ENCODE measurements around the gene NOTCH4.
A peak's percentile ranks its signal among the peaks of the same experiment; 100 is the strongest.
"Not testable (repeated sequence)": the region's sequence is repeated elsewhere in the genome, so short reads cannot be mapped to it uniquely, and the experiment has no call there.

The NOTCH4 gene

GRCh38 chr6:32212076-32212760, 11.6 kb downstream of the NOTCH4 start:
- DNase-seq (ENCODE audit: low spot score in 2 of 2): no peak
- no peaks in the 10 kb centered on the region for H3K36me3 ChIP-seq (replicated peaks)
- no peak overlapping the region for H3K4me3 ChIP-seq
- H3K27me3 ChIP-seq (ENCODE audit: low read depth): no peaks in the 10 kb centered on the region
- no peaks in the 10 kb centered on the region for H3K9me3 ChIP-seq
- H3K4me1 ChIP-seq: no peaks in the 10 kb centered on the region
- in situ Hi-C loops (cut with MboI; ENCODE audit: low sequenced_read_pairs): no loop called here

GRCh38 chr6:32211432-32211831, 12.4 kb downstream of the NOTCH4 start:
- in situ Hi-C loops (cut with MboI; ENCODE audit: low sequenced_read_pairs); DNase-seq (ENCODE audit: low spot score in 2 of 2): not testable (repeated sequence)

GRCh38 chr6:32210191-32210601, 13.7 kb downstream of the NOTCH4 start:
- Histone ChIP-seq H3K4me3 (no peak overlapping the region), H3K36me3 (replicated peaks) (no peaks in the 10 kb centered on the region), H3K27me3 (ENCODE audit: low read depth) (no peaks in the 10 kb centered on the region), H3K9me3 (no peaks in the 10 kb centered on the region), H3K4me1 (no peaks in the 10 kb centered on the region)
- in situ Hi-C loops (cut with MboI; ENCODE audit: low sequenced_read_pairs): no loop called here
- DNase-seq (ENCODE audit: low spot score in 2 of 2): no peak

More at GRCh38 chr6:32211432-32211831, 12.4 kb downstream of the NOTCH4 start:
- H3K36me3 ChIP-seq (replicated peaks); H3K4me1 ChIP-seq; H3K27me3 ChIP-seq (ENCODE audit: low read depth); H3K9me3 ChIP-seq; H3K4me3 ChIP-seq: not testable (repeated sequence)

GRCh38 chr6:32208996-32209395, 14.9 kb downstream of the NOTCH4 start:
- no peaks in the 10 kb centered on the region for H3K9me3 ChIP-seq
- in situ Hi-C loops (cut with MboI; ENCODE audit: low sequenced_read_pairs): no loop called here
- H3K4me3 ChIP-seq: no peak overlapping the region
- H3K27me3 ChIP-seq (ENCODE audit: low read depth): 0 out of 2 replicates have a peak, but pooled peaks cover 2% of the 10 kb centered on the region
- DNase-seq (ENCODE audit: low spot score in 2 of 2): no peak
- no peaks in the 10 kb centered on the region for H3K36me3 ChIP-seq (replicated peaks)
- H3K4me1 ChIP-seq: no peaks in the 10 kb centered on the region

GRCh38 chr6:32204268-32204715, 19.6 kb downstream of the NOTCH4 start:
- Histone ChIP-seq H3K4me3 (no peak overlapping the region), H3K36me3 (replicated peaks) (no peaks in the 10 kb centered on the region), H3K4me1 (no peaks in the 10 kb centered on the region), H3K27me3 (ENCODE audit: low read depth) (0 out of 2 replicates have a peak, but pooled peaks cover 2% of the 10 kb centered on the region), H3K9me3 (no peaks in the 10 kb centered on the region)
- DNase-seq (ENCODE audit: low spot score in 2 of 2): no peak
- in situ Hi-C loops (cut with MboI; ENCODE audit: low sequenced_read_pairs): no loop called here

GRCh38 chr6:32203426-32204267, 20.2 kb downstream of the NOTCH4 start:
- no peaks in the 10 kb centered on the region for H3K36me3 ChIP-seq (replicated peaks)
- no peak for DNase-seq (ENCODE audit: low spot score in 2 of 2)
- no peak overlapping the region for H3K4me3 ChIP-seq
- no peaks in the 10 kb centered on the region for H3K4me1 ChIP-seq
- H3K9me3 ChIP-seq: no peaks in the 10 kb centered on the region
- 0 out of 2 replicates have a peak, but pooled peaks cover 2% of the 10 kb centered on the region for H3K27me3 ChIP-seq (ENCODE audit: low read depth)
- in situ Hi-C loops (cut with MboI; ENCODE audit: low sequenced_read_pairs): no loop called here

- no peak for DNase-seq (ENCODE audit: low spot score in 2 of 2)
- no peaks in the 10 kb centered on the region for H3K4me1 ChIP-seq
- no peaks in the 10 kb centered on the region for H3K36me3 ChIP-seq (replicated peaks)
- in situ Hi-C loops (cut with MboI; ENCODE audit: low sequenced_read_pairs): no loop called here
- H3K4me3 ChIP-seq: no peak overlapping the region
- no peaks in the 10 kb centered on the region for H3K9me3 ChIP-seq
- H3K27me3 ChIP-seq (ENCODE audit: low read depth): 0 out of 2 replicates have a peak, but pooled peaks cover 2% of the 10 kb centered on the region
Measured at GRCh38 chr6:32202186-32202585, 21.7 kb downstream of the NOTCH4 start.

- H3K4me1 ChIP-seq: peaks cover 7% of the 10 kb centered on the region
- in situ Hi-C loops (cut with MboI; ENCODE audit: low sequenced_read_pairs): no loop called here
Measured at GRCh38 chr6:32200711-32201475, 23.0 kb downstream of the NOTCH4 start.

GRCh38 chr6:32198866-32199265, 25.0 kb downstream of the NOTCH4 start:
- Histone ChIP-seq H3K4me3 (no peak overlapping the region), H3K27me3 (ENCODE audit: low read depth) (no peaks in the 10 kb centered on the region), H3K4me1 (peaks cover 12% of the 10 kb centered on the region), H3K36me3 (replicated peaks) (no peaks in the 10 kb centered on the region), H3K9me3 (no peaks in the 10 kb centered on the region)
- in situ Hi-C loops (cut with MboI; ENCODE audit: low sequenced_read_pairs): no loop called here
- DNase-seq (ENCODE audit: low spot score in 2 of 2): no peak

More at GRCh38 chr6:32200711-32201475, 23.0 kb downstream of the NOTCH4 start:
- no peaks in the 10 kb centered on the region for H3K36me3 ChIP-seq (replicated peaks)
- H3K4me3 ChIP-seq: no peak overlapping the region
- no peak for DNase-seq (ENCODE audit: low spot score in 2 of 2)
- 0 out of 2 replicates have a peak, but pooled peaks cover 2% of the 10 kb centered on the region for H3K27me3 ChIP-seq (ENCODE audit: low read depth)
- H3K9me3 ChIP-seq: no peaks in the 10 kb centered on the region

GRCh38 chr6:32198345-32198696, 25.5 kb downstream of the NOTCH4 start:
- H3K4me3 ChIP-seq: no peak overlapping the region
- no peak for DNase-seq (ENCODE audit: low spot score in 2 of 2)
- H3K4me1 ChIP-seq: peaks cover 12% of the 10 kb centered on the region
- in situ Hi-C loops (cut with MboI; ENCODE audit: low sequenced_read_pairs): no loop called here
- H3K36me3 ChIP-seq (replicated peaks): no peaks in the 10 kb centered on the region
- H3K27me3 ChIP-seq (ENCODE audit: low read depth): no peaks in the 10 kb centered on the region
- H3K9me3 ChIP-seq: no peaks in the 10 kb centered on the region

- Histone ChIP-seq H3K4me3 (peak overlapping the region; percentile 49), H3K4me1 (peaks cover 12% of the 10 kb centered on the region), H3K27me3 (ENCODE audit: low read depth) (no peaks in the 10 kb centered on the region), H3K36me3 (replicated peaks) (no peaks in the 10 kb centered on the region), H3K9me3 (no peaks in the 10 kb centered on the region)
- in situ Hi-C loops (cut with MboI; ENCODE audit: low sequenced_read_pairs): no loop called here
- no peak for DNase-seq (ENCODE audit: low spot score in 2 of 2)
Measured at GRCh38 chr6:32196682-32197616, 26.9 kb downstream of the NOTCH4 start.

- peak overlapping the region; percentile 49 for H3K4me3 ChIP-seq
- no peaks in the 10 kb centered on the region for H3K36me3 ChIP-seq (replicated peaks)
- DNase-seq (ENCODE audit: low spot score in 2 of 2): peak; percentile 66 to 88
- in situ Hi-C loops (cut with MboI; ENCODE audit: low sequenced_read_pairs): no loop called here
- no peaks in the 10 kb centered on the region for H3K9me3 ChIP-seq
- H3K27me3 ChIP-seq (ENCODE audit: low read depth): no peaks in the 10 kb centered on the region
- peaks cover 12% of the 10 kb centered on the region for H3K4me1 ChIP-seq
Measured at GRCh38 chr6:32195902-32196681, 27.8 kb downstream of the NOTCH4 start.
